HepG2 (cell line): ENCODE data around the gene TPM1. TPM values are rescaled to one million over a fixed set of nuclear protein-coding genes. Genes with fewer than 3 reads are reported as not detected.

ENCODE experiments used
- ATAC-seq: fragments of 200-7000 bp; cut with Tn5 transposase; 3 replicates; pipeline ENCODE4 v1.9.1; 2020; ENCODE audit warnings: mild to moderate bottlenecking, moderate library complexity
- BruUV-seq: library from RNA; stranded (reverse); fragments of 400-500 nt; replicated peaks from 2 replicates; lab custom pipeline; 2021; lab: Mats Ljungman, UMichigan
- CTCF ChIA-PET: fragments of 300-600 bp; formaldehyde crosslinking; extraction: SDS; loops from one replicate; lab custom pipeline; 2021; ENCODE audit warnings: low total read pairs, inconsistent platforms, low intra/inter-chr PET ratio; lab: Yijun Ruan, JAX
- POLR2A ChIA-PET: fragments of 350-600 bp; sonication (Branson Sonifier 250); formaldehyde crosslinking; loops from one replicate; lab custom pipeline; 2020; ENCODE audit warnings: antibody characterized with exemption, inconsistent platforms; lab: Yijun Ruan, JAX
- DNase-seq: peaks from one replicate; pipeline ENCODE4 v3.0.0-alpha.2; 2015; ENCODE audit warnings: low spot score
- FAIRE-seq: peaks from 3 replicates; lab custom pipeline; 2011; peaks lifted over from hg19 to GRCh38; lab: Jason Lieb, UNC
- H2AFZ ChIP-seq: one replicate; pipeline ENCODE4 v1.6.1; 2011; ENCODE audit warnings: low read length, inconsistent platforms
- H3K27ac ChIP-seq: fragments of 300-600 bp; 3 replicates; pipeline ENCODE4 v1.8.0; 2011; ENCODE audit warnings: mixed run types, mild to moderate bottlenecking, mixed read lengths, low read length, inconsistent platforms; ENCODE audit not compliant: insufficient read depth; ENCODE audit errors: extremely low read length
- H3K27me3 ChIP-seq, 2 experiments: fragments of 200-600 bp in 1 of 2; 2 replicates in 1 of 2; 3 replicates in 1 of 2; pipeline versions ENCODE4 v1.6.0 to v1.8.0; 2011; ENCODE audit warnings: low read length in 2 of 2, mild to moderate bottlenecking in 2 of 2, moderate library complexity in 2 of 2, inconsistent platforms in 1 of 2; ENCODE audit not compliant: insufficient read depth in 2 of 2, control insufficient read depth in 1 of 2
- H3K36me3 ChIP-seq, 2 experiments: fragments of 200-600 bp in 1 of 2; replicated peaks in 1 of 2; 2 replicates in 1 of 2; 3 replicates in 1 of 2; pipeline versions ENCODE4 v1.5.1 to v1.8.0; 2011; ENCODE audit warnings: low read length in 2 of 2, inconsistent platforms in 1 of 2; ENCODE audit not compliant: insufficient read depth in 2 of 2, control insufficient read depth in 1 of 2
- H3K4me1 ChIP-seq: 2 replicates; pipeline ENCODE4 v1.5.1; 2012; ENCODE audit warnings: low read length, inconsistent platforms; ENCODE audit not compliant: insufficient read depth
- H3K4me2 ChIP-seq: 2 replicates; pipeline ENCODE4 v1.6.0; 2011; ENCODE audit warnings: low read depth, low read length, inconsistent platforms
- H3K4me3 ChIP-seq, 3 experiments: fragments of 200-600 bp in 1 of 3; sonication (generic), shearing (Covaris generic) in 1 of 3; replicated peaks in 1 of 3; 2 replicates each; pipeline ENCODE4 v1.5.1; 2011 to 2016; ENCODE audit warnings: low read length in 3 of 3, inconsistent platforms in 2 of 3, low read depth in 2 of 3, mild to moderate bottlenecking in 2 of 3, control low read depth in 1 of 3, mixed read lengths in 1 of 3; ENCODE audit not compliant: insufficient read depth in 1 of 3
- H3K79me2 ChIP-seq: one replicate; pipeline ENCODE4 v1.6.1; 2011; ENCODE audit warnings: low read length, inconsistent platforms; ENCODE audit not compliant: insufficient read depth
- H3K9ac ChIP-seq: 2 replicates; pipeline ENCODE4 v1.6.0; 2011; ENCODE audit warnings: mild to moderate bottlenecking, low read depth, low read length, inconsistent platforms; ENCODE audit not compliant: insufficient read depth
- H3K9me3 ChIP-seq: 2 replicates; pipeline ENCODE4 v1.5.1; 2012; ENCODE audit warnings: mild to moderate bottlenecking, low read length
- H4K20me1 ChIP-seq: 2 replicates; pipeline ENCODE4 v1.6.0; 2011; ENCODE audit warnings: inconsistent platforms, mild to moderate bottlenecking, low read length, moderate library complexity; ENCODE audit not compliant: insufficient read depth
- BCL6 ChIP-seq: IDR thresholded peaks from 2 replicates; pipeline ENCODE4 v1.6.1; 2016; ENCODE audit warnings: missing genetic modification reagents, missing compliant biosample characterization
- BORCS8-MEF2B ChIP-seq: sonication (generic); formaldehyde crosslinking; IDR thresholded peaks from 2 replicates; pipeline ENCODE4 v1.8.0; 2022; ENCODE audit warnings: mild to moderate bottlenecking, missing genetic modification reagents
- CAMTA2 ChIP-seq: sonication (generic); formaldehyde crosslinking; IDR thresholded peaks from 2 replicates; pipeline ENCODE4 v1.4.0; 2020; ENCODE audit warnings: mild to moderate bottlenecking, missing genetic modification reagents, borderline replicate concordance
- CEBPG ChIP-seq: IDR thresholded peaks from 2 replicates; pipeline ENCODE4 v1.6.1; 2016
- CHCHD3 ChIP-seq: sonication (generic); formaldehyde crosslinking; IDR thresholded peaks from 2 replicates; pipeline ENCODE4 v1.8.0; 2022; ENCODE audit warnings: mild to moderate bottlenecking, missing genetic modification reagents, moderate library complexity
- FOXA3 ChIP-seq: IDR thresholded peaks from 2 replicates; pipeline ENCODE4 v1.6.1; 2016; ENCODE audit warnings: missing genetic modification reagents, missing compliant biosample characterization
- HNRNPLL ChIP-seq: fragments of 200-400 bp; formaldehyde crosslinking; IDR thresholded peaks from 2 replicates; pipeline ENCODE4 v1.6.1; 2017; ENCODE audit warnings: mild to moderate bottlenecking, low read depth, low read length; ENCODE audit not compliant: poor library complexity, severe bottlenecking
- HOXA5 ChIP-seq: sonication (generic); formaldehyde crosslinking; IDR thresholded peaks from 2 replicates; pipeline ENCODE4 v1.4.0; 2020; ENCODE audit warnings: missing genetic modification reagents
- MED1 ChIP-seq: sonication (generic); formaldehyde crosslinking; IDR thresholded peaks from 2 replicates; pipeline ENCODE4 v1.4.0; 2020; ENCODE audit warnings: missing genetic modification reagents
- NR2C2 ChIP-seq: sonication (generic); formaldehyde crosslinking; IDR thresholded peaks from 2 replicates; pipeline ENCODE4 v1.4.0; 2020; ENCODE audit warnings: missing genetic modification reagents, mild to moderate bottlenecking, moderate library complexity, borderline replicate concordance
- NRL ChIP-seq: sonication (generic); formaldehyde crosslinking; IDR thresholded peaks from 2 replicates; pipeline ENCODE4 v1.5.0; 2020; ENCODE audit warnings: missing genetic modification reagents, mild to moderate bottlenecking, moderate library complexity, borderline replicate concordance
- PAF1 ChIP-seq: IDR thresholded peaks from 2 replicates; pipeline ENCODE4 v1.6.1; 2016; ENCODE audit warnings: missing genetic modification reagents, missing compliant biosample characterization
- POGZ ChIP-seq: sonication (generic); formaldehyde crosslinking; IDR thresholded peaks from 2 replicates; pipeline ENCODE4 v1.4.0; 2020; ENCODE audit warnings: mild to moderate bottlenecking, missing genetic modification reagents
- REST ChIP-seq, 2 experiments: IDR thresholded peaks; 2 replicates each; pipeline ENCODE4 v1.6.1; 2011 to 2012; ENCODE audit warnings: low read length in 2 of 2, borderline replicate concordance in 1 of 2, low read depth in 1 of 2, mild to moderate bottlenecking in 1 of 2, moderate library complexity in 1 of 2
- RNF2 ChIP-seq: fragments of 450-650 bp; conservative IDR thresholded peaks from 2 replicates; pipeline ENCODE4 v1.6.1; 2016; ENCODE audit warnings: low read depth
- SKI ChIP-seq: fragments of 450-650 bp; IDR thresholded peaks from one replicate; pipeline ENCODE4 v1.6.1; 2018; ENCODE audit warnings: mild to moderate bottlenecking; ENCODE audit not compliant: partially characterized antibody
- SYNCRIP ChIP-seq: fragments of 200-400 bp; formaldehyde crosslinking; IDR thresholded peaks from 2 replicates; pipeline ENCODE4 v1.6.1; 2018; ENCODE audit warnings: mild to moderate bottlenecking, low read depth, low read length; ENCODE audit not compliant: insufficient read depth
- TBP ChIP-seq: sonication (generic); formaldehyde crosslinking; IDR thresholded peaks from 2 replicates; pipeline ENCODE4 v1.5.0; 2020; ENCODE audit warnings: missing genetic modification reagents
- WGBS: methylation state at CpG from one replicate; pipeline ENCODE4 v1.1.6; 2017; ENCODE audit warnings: low lambda C conversion rate; 5-methylcytosine and 5-hydroxymethylcytosine counted together
- in situ Hi-C: cut with HindIII; loops from 2 replicates; pipeline ENCODE4 v1.10.0; 2017; ENCODE audit warnings: low pct_unique_long_range_greater_than_20kb; ENCODE audit not compliant: extremely low pct_ligation_motif_present
- intact Hi-C: fragments of 100-400 bp; cut with micrococcal nuclease; formaldehyde crosslinking; loops from one replicate; pipeline ENCODE4 v1.10.0; 2022; ENCODE audit not compliant: unreplicated experiment
- polyA plus RNA-seq, 8 experiments: library from polyadenylated mRNA; depleted of rRNA in 3 of 8; stranded (reverse) in 7 of 8; unstranded in 1 of 8; fragments of >200 nt; fragmentation: Illumina TruSeq in 4 of 8; extraction: Trizol in 4 of 8; gene quantifications; 2 replicates each; pipeline versions ENCODE4 v1.2.1 to v1.2.3, GENCODE V29; 2011 to 2016; ENCODE audit warnings: low read depth in 4 of 8, missing spikeins in 1 of 8, mixed read lengths in 1 of 8; ENCODE audit not compliant: insufficient read depth in 1 of 8
- total RNA-seq, 5 experiments: library from RNA; depleted of rRNA; stranded (reverse); fragments of >200 nt; fragmentation: Illumina TruSeq; extraction: Trizol; gene quantifications; 2 replicates each; pipeline ENCODE4 v1.2.3, GENCODE V29; 2016; ENCODE audit warnings: low read depth in 1 of 5
- TF ChIP-seq, protein P1 (sequence below): sonication (generic); formaldehyde crosslinking; IDR thresholded peaks from 2 replicates; pipeline ENCODE4 v1.4.0; 2020; ENCODE audit warnings: missing genetic modification reagents

TPM1 gene
- total and polyA plus RNA-seq, 2 of the 13 experiments (the other 11 are each of a cell fraction or from before 2014, with no cell fraction given), result 98.9 to 109 TPM

DNA sequence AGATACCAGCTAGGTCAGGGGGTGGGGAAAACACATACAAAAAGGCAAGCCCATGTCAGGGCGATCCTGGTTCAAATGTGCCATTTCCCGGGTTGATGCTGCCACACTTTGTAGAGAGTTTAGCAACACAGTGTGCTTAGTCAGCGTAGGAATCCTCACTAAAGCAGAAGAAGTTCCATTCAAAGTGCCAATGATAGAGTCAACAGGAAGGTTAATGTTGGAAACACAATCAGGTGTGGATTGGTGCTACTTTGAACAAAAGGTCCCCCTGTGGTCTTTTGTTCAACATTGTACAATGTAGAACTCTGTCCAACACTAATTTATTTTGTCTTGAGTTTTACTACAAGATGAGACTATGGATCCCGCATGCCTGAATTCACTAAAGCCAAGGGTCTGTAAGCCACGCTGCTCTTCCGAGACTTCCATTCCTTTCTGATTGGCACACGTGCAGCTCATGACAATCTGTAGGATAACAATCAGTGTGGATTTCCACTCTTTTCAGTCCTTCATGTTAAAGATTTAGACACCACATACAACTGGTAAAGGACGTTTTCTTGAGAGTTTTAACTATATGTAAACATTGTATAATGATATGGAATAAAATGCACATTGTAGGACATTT lies 28.9 kb downstream of the TPM1 start (continued):
- TF ChIP-seq MED1 (no peak), RNF2 (no peak), FOXA3 (CRISPR knock-in tag) (no peak), BCL6 (no peak)

GRCh38 chr15:63072023-63072650 lies 29.6 kb downstream of the TPM1 start:
- TF ChIP-seq POGZ, result no peak
- no peak for TF ChIP-seq NR2C2
- TF ChIP-seq SKI, result no peak
- TF ChIP-seq, protein P1, sequence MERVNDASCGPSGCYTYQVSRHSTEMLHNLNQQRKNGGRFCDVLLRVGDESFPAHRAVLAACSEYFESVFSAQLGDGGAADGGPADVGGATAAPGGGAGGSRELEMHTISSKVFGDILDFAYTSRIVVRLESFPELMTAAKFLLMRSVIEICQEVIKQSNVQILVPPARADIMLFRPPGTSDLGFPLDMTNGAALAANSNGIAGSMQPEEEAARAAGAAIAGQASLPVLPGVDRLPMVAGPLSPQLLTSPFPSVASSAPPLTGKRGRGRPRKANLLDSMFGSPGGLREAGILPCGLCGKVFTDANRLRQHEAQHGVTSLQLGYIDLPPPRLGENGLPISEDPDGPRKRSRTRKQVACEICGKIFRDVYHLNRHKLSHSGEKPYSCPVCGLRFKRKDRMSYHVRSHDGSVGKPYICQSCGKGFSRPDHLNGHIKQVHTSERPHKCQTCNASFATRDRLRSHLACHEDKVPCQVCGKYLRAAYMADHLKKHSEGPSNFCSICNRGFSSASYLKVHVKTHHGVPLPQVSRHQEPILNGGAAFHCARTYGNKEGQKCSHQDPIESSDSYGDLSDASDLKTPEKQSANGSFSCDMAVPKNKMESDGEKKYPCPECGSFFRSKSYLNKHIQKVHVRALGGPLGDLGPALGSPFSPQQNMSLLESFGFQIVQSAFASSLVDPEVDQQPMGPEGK (CRISPR knock-in tag), result no peak
- TF ChIP-seq PAF1 (CRISPR knock-in tag), result no peak
- TF ChIP-seq CHCHD3, result no peak
- TF ChIP-seq HNRNPLL, result no peak
- no peak for TF ChIP-seq TBP
- TF ChIP-seq REST (IDR thresholded peaks at IDR 0.05; ENCODE audit: borderline replicate concordance in 1 of 2, low read depth in 1 of 2, low read length in 2 of 2), result no peak
- TF ChIP-seq CEBPG (CRISPR knock-in tag), result no peak
- no peak for TF ChIP-seq BORCS8-MEF2B (CRISPR knock-in tag)
- TF ChIP-seq NRL (CRISPR knock-in tag), result no peak
- TF ChIP-seq CAMTA2 (CRISPR knock-in tag), result no peak
- no peak for TF ChIP-seq HOXA5 (CRISPR knock-in tag)
- no peak for TF ChIP-seq SYNCRIP
- TF ChIP-seq, all 625 proteins: peak for 0
- Histone ChIP-seq H4K20me1 (no peaks in the 10 kb centered on the region), H3K4me2 (no peak overlapping the region), H3K4me3 (no peak overlapping the region), H3K9me3 (no peaks in the 10 kb centered on the region), H3K36me3 (peaks cover 8 to 38% of the 10 kb centered on the region in 2 experiments), H3K4me1 (no peaks in the 10 kb centered on the region), H3K79me2 (no peaks in the 10 kb centered on the region), H3K27ac (no peak overlapping the region), H3K27me3 (no peaks in the 10 kb centered on the region), H2AFZ (no peak overlapping the region), H3K9ac (no peak overlapping the region)
- no TSS peak for BruUV-seq
- ATAC-seq, result no peak
- ChIA-PET POLR2A (interaction anchor here (2.3 kb wide), 1 partner anchor 10 kb away, joined by 9 read pairs; no protein-coding TSS in a partner anchor), CTCF (no interaction called here)
- in situ Hi-C loops (no loop called here), intact Hi-C loops (no loop called here)
- no peak for DNase-seq
- FAIRE-seq, result no peak
- 96% methylated on average over 3 of the region's 3 CpGs for WGBS
